Measurements from ENCODE around the gene SAXO1.

DNA sequence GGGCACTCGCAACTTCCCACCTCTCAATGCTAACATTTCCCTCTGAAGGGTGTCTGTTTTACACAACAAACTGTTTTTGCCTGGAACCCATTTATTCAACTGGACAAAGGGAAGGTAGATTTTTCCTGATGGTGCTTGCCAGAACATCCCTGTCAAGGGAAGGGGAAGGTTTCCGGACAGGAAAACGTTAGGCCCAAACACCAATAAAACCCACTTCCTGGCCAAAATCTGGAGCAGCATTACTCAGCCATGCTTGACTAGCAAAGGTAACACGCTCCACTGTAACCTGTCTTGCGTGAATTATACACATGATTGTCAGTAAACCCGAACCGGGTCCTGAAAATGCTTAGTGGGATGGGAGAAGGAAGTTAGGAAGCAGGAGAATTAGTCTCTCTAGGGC lies 90.2 kb downstream of the SAXO1 start:
- TF ChIP-seq, protein P1, sequence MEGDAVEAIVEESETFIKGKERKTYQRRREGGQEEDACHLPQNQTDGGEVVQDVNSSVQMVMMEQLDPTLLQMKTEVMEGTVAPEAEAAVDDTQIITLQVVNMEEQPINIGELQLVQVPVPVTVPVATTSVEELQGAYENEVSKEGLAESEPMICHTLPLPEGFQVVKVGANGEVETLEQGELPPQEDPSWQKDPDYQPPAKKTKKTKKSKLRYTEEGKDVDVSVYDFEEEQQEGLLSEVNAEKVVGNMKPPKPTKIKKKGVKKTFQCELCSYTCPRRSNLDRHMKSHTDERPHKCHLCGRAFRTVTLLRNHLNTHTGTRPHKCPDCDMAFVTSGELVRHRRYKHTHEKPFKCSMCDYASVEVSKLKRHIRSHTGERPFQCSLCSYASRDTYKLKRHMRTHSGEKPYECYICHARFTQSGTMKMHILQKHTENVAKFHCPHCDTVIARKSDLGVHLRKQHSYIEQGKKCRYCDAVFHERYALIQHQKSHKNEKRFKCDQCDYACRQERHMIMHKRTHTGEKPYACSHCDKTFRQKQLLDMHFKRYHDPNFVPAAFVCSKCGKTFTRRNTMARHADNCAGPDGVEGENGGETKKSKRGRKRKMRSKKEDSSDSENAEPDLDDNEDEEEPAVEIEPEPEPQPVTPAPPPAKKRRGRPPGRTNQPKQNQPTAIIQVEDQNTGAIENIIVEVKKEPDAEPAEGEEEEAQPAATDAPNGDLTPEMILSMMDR (conservative IDR thresholded peaks at IDR 0.05): no peak
- no peak for TF ChIP-seq ZFX (IDR thresholded peaks at IDR 0.05)

All from C4-2B (cell line).